LNCAP (cell line): ENCODE data around the gene ASB13.

Experiments used
- TF ChIP-seq, protein P1 (sequence below): fragments of 450-650 bp; IDR thresholded peaks from 2 replicates; pipeline ENCODE4 v1.5.1; 2017; ENCODE audit warnings: mild to moderate bottlenecking

Gene ASB13

DNA sequence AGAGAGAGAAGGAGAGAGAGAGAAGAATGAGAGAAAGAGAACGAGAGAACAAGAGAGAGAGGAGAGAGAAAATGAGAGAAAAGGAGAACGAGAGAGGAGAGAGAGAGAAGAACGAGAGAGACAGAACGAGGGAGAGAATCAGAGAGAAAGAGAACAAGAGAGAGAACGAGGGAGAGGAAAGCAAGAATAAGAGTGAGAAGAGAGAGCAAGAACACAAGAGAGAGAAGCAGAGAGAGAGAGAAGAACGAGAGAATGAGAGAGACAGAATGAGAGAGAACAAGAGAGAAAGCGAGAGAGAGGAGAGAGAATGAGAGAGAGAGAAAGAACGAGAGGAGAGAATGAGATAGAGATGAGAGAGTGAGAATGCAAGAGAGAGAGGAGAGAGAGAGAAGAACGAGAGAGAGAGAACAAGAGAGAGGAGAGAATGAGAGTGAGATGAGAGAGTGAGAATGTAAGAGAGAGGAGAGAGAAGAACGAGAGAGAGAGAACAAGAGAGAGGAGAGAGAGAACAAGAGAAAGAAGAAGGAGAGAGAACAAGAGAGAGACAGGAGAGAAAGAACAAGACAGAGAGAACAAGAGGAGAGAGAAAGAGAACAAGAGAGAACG, 68.2 kb downstream of the ASB13 start:
- TF ChIP-seq, protein P1, sequence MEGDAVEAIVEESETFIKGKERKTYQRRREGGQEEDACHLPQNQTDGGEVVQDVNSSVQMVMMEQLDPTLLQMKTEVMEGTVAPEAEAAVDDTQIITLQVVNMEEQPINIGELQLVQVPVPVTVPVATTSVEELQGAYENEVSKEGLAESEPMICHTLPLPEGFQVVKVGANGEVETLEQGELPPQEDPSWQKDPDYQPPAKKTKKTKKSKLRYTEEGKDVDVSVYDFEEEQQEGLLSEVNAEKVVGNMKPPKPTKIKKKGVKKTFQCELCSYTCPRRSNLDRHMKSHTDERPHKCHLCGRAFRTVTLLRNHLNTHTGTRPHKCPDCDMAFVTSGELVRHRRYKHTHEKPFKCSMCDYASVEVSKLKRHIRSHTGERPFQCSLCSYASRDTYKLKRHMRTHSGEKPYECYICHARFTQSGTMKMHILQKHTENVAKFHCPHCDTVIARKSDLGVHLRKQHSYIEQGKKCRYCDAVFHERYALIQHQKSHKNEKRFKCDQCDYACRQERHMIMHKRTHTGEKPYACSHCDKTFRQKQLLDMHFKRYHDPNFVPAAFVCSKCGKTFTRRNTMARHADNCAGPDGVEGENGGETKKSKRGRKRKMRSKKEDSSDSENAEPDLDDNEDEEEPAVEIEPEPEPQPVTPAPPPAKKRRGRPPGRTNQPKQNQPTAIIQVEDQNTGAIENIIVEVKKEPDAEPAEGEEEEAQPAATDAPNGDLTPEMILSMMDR, result no peak

GRCh38 chr10:5596611-5597341, 69.6 kb downstream of the ASB13 start:
- TF ChIP-seq, protein P1, result no peak

DNA sequence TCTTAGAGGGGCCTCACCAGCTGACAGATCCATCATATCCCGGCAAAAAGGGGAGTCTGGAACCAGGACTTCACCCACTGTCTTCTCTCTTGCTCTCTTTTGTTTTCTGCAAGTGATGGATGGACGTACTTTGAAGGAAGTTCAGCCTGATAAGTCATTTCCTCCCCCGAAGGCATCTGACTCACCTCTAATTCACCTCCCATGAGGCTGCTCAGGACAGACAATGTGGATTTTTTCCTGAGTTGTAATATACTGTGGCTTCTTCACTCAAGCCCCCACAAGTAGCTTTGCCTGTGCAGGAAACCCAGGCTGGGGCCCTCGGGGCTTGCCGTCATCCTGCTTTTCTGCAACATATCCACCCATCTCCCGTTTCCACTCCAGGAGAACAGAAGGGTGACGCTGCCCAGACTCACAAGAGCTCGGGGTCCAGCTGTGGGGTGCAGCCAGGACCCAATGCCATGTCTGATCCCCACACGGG, 70.4 kb downstream of the ASB13 start:
- TF ChIP-seq, protein P1, result no peak

GRCh38 chr10:5595591-5595990, 70.8 kb downstream of the ASB13 start:
- TF ChIP-seq, protein P1, result no peak

GRCh38 chr10:5595095-5595494, 71.3 kb downstream of the ASB13 start:
- TF ChIP-seq, protein P1, result no peak

GRCh38 chr10:5594271-5595049, 71.9 kb downstream of the ASB13 start:
- TF ChIP-seq, protein P1, result no peak

GRCh38 chr10:5592070-5592469, 74.3 kb downstream of the ASB13 start:
- TF ChIP-seq, protein P1, result no peak
